Dedifferentiated amniotic fluid mesenchymal stem cell (primary cell): Measurements from ENCODE around the gene WFS1.

Source experiments
- DNase-seq: peaks from one replicate; pipeline ENCODE4 v3.0.0-alpha.2; 2016; ENCODE audit errors: extremely low spot score

Gene WFS1, protein sequence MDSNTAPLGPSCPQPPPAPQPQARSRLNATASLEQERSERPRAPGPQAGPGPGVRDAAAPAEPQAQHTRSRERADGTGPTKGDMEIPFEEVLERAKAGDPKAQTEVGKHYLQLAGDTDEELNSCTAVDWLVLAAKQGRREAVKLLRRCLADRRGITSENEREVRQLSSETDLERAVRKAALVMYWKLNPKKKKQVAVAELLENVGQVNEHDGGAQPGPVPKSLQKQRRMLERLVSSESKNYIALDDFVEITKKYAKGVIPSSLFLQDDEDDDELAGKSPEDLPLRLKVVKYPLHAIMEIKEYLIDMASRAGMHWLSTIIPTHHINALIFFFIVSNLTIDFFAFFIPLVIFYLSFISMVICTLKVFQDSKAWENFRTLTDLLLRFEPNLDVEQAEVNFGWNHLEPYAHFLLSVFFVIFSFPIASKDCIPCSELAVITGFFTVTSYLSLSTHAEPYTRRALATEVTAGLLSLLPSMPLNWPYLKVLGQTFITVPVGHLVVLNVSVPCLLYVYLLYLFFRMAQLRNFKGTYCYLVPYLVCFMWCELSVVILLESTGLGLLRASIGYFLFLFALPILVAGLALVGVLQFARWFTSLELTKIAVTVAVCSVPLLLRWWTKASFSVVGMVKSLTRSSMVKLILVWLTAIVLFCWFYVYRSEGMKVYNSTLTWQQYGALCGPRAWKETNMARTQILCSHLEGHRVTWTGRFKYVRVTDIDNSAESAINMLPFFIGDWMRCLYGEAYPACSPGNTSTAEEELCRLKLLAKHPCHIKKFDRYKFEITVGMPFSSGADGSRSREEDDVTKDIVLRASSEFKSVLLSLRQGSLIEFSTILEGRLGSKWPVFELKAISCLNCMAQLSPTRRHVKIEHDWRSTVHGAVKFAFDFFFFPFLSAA

DNA sequence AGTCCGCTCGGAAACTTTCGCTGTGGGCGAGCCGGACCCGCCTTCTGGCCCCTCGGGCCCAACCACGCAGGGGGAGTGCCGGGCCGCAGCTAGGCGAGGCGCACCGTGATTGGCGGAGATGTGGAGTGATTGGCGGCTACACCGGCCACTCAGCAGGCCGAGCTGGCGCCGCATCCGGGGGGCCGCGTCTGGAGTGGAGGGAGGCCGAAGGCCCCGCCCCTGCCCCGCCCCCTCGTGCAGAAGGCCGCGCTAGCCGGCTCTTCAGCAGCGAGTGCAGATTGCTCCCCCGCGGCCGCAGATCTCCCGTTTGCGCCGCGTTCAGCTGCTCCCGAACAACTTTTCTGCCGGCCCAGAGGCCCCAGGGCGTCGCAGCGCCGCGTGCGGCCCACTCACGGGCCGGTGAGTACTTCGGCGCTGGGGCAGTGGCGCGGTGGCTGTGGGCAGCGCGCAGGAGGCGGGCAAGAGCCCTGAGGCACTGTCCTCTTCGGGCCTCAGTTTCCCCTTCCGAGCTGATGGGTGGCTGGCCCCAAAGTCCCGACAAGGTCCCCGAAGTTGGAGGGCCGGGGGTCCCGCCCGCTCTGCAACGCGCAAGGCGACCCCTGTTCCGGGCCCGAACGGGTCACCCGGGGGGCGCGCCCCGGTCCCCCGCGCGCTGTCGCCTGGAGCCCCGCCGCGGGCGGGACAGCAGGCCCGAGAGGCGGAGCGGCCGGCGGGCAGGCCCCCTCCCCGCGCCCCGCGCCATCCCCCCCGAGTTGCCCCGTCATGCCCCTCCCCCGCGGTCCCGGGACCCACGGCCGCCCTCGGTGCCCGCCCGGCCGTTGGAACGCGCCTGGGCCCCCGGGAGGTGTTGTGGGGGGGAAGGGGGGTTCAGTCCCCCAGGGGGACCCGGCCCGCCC, at the start of gene WFS1:
Gene WFS1, plus strand, starts transcription at position 235 of the 896 bp plus-strand sequence. CDS start 7,606 bp downstream, outside the sequence.
- DNase-seq: peak; percentile 96

DNA sequence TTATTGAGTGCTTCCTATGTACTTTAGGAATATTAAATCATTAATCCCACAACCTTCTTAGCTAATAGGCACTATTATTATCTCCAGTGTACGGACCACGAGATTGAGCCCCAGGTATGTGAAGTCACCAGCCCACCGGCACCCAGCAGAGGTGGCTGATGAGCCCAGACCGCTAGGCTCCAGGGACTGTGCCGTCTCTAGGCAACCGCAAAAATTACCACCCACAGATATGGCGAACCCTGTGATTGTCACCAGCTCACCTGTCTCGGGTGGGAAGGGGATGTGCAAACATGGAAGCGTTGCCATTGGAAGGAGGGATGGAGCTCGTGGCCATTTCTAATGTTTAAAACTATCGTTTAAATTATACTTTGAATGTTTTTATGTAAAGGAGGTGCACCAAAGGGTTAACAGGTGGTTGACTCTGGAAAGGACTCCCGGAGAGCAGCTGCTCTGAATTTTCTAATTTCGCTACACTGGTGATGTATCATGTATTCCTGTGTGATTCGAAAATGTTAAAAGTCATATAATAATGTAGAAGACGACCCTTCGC, 48.3 kb upstream of the WFS1 start:
- DNase-seq: no peak

DNA sequence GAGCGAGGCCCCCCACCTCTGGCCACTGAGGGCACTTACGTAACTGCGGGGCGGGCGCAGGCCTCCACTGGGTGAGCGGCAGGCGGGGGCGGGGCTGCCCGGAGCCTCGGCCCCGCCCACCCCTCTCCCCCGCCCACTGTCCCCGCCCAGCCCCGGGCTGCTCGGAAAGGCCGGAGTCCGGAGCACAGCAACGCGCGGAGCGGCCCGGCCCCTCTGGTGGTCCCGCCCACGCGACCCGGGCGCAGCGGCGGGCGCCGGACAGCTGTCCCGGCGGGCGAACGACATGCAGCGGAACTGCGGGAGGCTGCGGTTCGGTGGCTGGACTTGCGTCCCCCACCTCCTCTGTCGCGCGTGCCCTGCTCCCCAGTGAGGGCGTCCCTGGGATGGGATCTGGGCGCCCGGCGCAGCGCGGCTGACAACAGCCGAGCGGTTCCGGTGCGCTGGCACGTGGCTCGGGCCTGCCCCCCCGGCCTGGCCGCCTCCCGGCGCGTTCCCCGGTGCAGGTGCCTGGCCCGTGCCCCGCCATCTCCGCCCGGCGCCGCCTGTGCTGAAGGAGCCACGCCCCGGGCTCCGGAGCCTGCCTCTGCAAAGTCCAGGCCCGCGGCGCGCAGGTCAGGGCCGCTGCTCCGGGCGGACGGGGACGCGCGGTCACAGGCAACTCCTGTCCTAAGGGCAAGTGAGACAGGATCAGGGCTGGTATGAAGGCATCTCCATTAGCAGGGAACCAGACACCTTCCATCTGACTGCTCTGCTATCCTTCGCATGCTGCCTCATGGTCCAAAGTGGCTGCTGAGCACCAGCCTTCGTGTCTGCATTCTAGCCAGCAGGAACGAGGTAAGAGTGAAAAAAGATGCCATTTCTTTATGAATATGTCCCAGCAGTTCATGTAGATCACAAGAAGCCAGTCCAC, 47.5 kb upstream of the WFS1 start:
- DNase-seq: no peak

DNA sequence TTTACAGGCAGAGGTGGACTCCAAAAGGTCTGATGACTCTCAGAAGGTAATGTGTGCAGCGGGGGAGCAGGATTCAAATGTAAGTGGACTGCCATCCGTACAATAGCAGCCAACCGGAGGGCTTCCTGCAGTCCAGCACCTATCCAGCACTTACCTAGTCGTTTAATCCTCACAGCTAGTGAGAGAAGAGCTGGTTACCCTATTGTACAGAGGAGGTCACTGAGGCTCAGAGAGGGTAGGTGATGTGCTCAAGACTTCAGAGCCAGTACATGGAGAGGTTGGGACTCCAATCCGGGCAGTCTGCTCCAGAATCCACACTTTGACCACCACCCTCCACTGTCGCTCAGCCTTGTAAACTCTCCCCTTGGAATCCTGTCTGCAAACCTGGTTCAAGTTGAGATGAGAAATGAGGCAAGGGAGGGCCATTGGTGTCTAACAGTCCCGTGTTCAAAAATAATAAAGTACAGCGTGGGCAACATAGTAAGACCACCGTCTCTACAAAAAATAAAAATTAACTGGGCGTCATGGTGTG, 46.8 kb upstream of the WFS1 start:
- no peak for DNase-seq

DNA sequence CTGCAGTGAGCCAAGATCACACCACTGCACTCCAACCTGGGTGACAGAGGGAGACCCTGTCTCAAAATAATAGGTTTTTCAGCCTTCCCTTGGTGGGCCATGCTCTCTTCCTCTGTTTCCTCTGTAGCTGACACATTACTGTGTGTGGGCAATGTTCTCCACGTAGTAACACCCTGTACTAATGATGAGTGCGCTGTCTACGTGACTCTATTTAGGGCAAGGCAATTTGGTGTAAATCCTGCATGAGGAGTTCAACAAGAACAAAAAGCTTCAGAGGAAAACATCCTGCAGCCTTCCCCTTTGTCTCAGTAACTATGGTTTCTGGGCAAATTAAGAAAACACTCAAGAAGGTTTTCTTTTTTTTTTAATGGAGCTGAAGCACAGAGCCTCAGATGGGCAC, 44.9 kb upstream of the WFS1 start:
- no peak for DNase-seq

DNA sequence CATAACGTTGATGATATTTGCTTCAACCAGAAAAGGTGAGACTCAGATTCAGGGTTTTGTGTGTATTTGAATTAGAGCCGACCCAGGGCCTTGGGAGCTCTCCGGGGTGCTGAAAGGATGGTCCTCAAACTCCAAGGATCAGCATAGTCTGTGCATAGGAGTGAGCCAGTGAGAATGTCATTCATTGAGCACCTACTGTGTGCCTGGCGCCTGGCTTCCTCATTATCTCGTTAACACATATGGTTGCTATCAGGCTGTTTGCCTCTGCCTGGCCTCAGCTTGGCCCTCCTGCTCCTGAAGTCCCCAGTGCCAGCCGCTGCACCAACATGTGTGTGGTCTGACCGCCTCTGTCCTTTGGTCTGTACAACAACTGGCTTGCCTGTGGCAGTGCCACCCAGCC, 44.2 kb upstream of the WFS1 start:
- no peak for DNase-seq

DNA sequence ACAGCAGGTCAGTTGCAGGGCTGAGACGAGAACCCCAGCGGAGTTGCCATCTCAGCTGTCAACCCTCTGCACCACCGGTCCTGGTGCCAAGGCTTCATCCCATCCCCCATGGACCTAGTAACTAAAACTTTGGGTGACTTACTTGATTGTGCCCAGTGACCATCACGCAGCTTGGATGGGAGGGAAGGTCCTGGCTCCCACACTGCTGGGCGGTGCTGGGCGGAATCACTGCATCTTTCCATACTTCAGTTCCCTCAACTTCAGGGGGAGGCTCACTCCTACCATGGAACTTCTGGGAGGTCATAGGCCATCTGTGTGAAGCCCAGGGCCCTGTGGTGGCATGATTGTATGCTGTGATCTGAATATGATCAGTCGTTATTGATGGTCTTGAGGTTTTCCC, 43.1 kb upstream of the WFS1 start:
- no peak for DNase-seq

DNA sequence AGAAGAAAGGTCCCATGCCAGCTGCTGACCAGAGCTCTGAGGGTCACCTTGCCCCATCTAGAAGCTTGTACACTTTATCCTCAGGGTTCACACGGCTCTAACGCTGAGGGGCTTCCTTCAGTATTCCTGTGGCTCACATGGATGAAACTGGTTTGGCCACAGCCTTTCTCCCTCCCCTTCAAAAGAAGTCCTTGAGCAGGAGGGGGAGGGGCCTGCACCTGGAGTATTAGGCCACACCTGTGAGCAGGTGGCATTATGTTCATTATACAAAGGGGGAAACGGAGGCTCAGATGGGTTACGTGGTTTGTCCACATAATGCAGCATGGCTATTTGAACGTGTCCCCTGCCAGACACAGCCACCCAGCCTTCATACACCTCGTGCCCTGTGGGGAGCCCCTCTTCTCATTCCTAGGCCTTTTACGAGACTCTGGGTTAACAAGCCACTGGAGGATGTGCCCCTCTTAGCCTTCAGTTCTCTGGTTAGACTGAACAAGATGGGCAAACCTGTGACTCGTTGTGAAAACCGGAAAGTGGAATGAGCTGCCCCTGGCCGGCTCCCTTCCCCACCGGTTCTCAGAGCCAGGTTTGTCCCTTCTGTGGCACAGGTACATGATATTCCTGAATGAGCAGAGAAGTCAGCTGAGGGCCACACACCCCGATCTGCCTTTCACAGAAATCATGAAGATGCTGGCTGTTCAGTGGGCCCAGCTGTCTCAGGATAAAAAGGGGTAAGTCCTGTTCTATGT, 42.1 kb upstream of the WFS1 start:
- DNase-seq: no peak

DNA sequence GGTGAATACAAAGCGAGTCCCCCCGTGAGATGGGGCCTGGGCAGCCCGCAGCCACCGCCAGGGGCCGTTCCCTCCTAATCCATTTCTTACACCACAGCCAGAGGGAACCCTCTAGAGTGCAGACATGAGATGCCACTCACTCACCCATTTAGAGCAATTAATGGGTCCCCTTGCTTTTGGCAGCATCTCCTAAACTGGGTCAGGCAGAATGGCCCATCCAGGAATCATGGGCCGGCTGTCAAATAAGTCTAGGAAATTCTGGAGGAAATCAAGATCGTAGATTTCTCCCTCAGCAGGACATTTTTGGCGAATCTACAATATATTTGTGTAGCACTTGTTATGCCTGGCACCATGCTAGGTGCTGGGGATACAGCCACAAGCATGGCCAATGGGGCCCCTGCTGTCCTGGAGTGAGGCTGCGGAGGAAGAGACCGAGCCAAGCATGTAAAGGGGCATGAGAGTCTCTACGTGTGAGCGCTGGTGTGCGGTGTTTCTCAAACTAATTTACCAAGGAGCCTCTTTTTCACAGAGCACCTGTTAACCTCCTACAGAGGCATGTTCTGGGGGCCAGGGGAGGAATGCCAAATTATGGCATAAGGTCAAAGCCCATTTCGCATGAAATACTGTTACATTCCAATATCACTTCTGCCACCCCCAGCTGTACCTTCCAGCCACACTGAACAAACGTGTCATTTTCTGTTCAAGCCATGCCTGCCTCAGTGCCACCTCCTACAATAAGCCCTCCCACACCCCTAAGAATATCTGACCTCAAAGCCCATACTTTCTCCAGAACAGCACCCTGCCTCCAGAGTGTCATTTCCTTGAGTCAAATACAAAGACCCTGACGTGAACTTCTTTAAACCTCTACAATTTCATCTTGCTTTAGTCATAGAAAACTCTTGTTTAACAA, 41.2 kb upstream of the WFS1 start:
- no peak for DNase-seq

DNA sequence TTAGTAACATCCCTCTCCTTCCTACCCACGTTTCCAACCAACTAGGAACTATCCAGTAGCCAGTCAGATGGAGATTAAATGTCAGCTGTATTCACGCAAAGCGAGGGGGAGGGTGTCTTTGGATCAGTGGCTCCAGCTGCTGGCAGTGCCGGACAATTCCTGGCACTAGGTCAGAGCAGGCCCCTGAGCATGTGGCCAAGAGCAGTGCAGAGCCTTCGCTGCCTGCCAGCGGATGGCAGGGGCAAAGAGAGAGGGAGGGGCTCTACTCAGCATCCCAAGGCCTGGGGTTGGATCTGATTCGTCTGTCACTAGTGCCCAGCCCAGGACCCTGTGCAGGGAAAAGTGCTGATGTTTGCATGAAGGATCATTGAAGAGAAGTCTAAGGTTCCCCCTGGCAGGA, 40.6 kb upstream of the WFS1 start:
- DNase-seq: no peak

DNA sequence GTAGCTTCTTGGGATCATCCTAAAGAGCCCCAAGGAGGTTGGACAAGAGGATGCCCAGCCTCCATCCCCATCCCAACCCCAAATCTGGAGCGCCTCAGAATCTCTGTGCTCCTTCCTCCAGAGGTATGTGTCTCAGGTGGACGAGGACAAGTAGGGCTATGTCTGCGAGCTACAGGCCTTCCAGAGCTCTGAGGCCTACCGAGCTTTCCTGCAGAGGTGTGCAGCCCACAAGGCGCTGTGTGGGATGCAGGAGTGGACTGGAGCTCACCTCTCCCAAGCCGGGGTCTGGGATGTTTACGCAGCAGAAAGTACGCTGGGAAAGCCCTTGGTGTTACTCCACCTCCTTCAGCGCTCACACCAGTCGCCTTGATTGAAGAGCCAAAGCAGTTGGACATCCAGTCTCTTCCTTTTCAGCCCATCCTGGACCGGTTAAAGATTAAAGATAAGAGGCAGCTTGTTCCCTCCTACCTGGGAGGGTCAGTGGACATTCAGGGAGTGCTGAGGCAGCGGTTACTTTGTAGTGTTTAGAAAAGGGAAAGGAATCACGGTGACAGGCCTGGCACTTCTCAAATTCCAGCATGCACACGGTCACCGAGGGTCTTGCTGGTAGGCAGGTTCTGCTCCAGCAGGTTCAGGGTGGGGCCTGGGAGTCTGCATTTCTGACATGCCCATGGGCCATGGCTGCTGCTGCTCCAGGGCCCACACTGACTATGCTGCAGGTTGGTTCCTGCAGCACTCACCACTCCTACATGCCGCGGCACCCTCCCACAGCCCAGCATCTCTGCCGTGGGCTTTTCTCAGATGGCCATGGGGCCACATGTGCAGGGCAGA, 39.8 kb upstream of the WFS1 start:
- no peak for DNase-seq

DNA sequence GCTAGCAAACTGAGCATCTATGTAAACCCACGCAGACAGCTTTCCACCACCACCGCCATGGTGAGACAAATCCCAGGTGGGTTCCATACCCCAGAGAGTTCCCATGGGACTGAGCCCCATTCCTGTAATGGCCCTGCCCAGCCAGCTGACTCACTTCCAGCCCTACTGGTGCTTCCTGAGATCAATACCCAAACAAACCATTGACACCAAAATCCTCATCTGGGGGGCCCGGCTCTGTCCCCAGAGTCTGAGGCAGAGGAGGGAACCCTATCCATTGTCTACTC, 39.2 kb upstream of the WFS1 start:
- DNase-seq: no peak

DNA sequence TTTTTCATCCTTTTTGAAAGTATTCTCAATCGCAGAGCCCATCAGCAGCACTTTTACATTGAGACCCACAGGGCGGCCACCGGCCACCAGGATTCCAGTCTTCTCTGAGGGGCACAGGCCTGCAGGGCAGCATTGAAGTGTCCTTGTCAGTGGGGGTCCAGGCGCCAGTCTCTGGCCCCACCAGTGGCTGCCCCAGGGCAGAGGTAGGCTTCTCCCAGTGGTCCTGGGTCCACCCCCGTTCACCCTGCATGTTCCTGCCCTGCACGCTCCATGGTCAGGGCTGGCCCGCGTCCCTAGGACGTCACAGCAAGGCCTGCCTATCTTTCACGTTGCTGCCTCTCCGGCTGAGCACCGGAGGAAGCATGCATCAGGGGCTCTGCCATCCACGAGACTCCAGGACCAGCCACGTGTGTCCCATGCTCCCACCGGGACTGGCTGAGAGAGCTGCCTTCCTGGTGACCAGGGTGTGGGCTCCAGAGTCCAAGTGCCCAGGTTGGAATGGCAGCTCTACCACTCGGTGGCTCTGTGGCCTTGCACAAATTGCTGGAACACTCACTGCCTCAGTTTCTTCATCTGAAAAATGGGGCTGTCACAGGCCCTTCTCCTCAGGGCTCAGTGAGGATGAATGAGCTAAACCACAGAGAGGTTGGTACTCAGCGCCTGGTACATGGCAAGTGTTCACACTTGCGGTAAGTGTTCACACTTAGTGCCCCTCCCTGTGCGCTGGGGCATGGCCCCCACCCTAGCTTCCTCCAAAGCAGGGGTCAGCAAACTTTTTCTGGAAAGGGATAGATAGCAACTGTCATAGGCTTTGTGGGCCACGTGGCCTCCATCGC, 38.6 kb upstream of the WFS1 start:
- DNase-seq: no peak

DNA sequence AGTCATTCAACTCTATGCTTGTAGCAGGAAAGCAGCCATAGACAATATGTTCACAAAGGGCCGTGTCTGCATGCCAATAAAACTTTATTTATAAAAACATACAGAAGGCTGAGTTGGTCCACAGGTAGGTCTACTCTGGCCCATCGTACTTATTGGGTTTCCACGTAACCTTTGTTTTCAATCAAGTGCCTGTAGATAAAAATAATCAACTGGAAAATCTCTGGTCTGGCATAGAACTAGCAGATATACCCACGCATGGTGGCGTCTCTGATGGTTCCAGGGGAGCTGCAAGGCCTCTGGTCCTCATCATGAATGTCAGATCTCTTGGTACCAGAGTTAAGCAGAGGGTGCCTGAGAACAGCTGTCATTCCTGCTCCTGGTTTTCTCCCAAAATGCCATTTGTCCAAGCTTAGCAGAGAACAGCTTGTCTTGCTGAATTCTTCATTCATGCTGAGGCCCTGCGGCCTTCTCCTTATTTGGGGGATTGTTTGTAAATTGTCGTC, 37.9 kb upstream of the WFS1 start:
- DNase-seq: no peak

DNA sequence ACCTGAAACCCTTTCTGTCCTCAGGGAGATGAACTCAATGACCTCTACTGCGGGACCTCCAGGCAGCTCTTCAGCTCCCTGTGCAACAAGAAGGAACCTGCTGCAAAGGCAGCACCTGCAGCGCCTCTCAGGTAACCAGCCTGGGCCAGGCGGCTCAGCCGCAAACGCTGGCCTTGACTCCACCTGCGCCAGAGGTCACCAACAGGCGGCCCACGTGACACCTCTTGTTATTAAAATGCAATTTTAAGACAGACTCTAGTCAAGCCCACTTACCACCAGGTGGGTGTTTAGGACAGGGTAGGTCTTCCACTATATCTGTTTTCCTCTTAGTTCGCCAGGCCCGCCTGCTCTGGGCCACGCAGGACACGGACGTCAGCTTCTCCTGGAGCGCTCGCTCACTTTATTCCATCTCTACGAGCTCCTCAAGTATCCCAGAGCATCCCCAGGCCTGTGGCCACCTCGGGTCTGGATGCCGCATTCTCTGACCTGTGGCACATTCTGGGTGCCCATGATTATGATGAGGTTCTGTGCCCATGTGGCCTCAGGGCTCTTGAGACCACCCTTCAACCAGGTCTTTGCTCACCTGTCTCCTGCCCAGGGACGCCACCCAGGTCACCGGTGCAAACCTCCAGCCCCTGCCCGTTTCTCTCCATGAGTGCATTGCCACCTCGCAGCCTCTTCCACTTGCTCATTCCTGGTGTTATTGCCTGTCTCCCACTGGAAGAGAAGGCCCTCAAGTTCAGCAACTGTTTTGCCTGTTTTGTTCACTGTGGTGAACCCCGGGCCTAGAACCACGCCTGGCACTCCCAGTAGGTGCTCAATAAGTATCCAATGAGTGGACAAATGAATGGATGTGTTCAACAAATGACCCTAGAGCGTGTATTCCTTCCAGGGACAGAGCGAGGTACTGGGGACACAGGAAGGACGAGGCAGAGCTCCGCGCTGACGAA, 36.5 kb upstream of the WFS1 start:
- no peak for DNase-seq

DNA sequence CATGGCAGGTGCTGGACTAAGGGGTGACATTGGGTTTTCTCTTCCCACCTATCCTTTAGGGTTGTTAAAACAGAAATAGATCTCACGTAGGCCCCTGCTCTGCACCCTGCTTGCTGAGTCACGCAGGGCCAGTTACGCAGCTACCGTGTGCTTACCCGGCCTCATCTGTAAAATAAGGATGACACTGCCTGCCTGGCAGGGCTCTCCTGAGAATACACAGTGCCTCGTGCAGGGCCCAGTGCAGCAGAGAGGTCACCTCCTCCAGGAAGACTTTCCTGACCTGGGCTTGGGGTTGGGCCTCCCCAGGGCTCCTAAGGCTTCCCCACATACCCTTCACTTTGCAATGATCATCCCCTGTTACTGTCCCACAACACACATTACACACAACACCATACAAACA, 35.7 kb upstream of the WFS1 start:
- no peak for DNase-seq
